Muscle layer of colon (tissue), 2 donors: Measurements from ENCODE around the gene CELA2A.

ENCODE experiments used
- H3K27ac ChIP-seq: one replicate; pipeline ENCODE4 v1.7.0; 2013; ENCODE audit warnings: low read depth, mild to moderate bottlenecking, low read length, moderate library complexity
- H3K27me3 ChIP-seq, 2 donors: one replicate each; pipeline ENCODE4 v1.7.0; 2013; ENCODE audit warnings: low read length in 2 of 2, mild to moderate bottlenecking in 2 of 2; ENCODE audit not compliant: insufficient read depth in 2 of 2, control insufficient read depth in 1 of 2
- H3K36me3 ChIP-seq: one replicate; pipeline ENCODE4 v1.7.0; 2013; ENCODE audit warnings: mild to moderate bottlenecking, low read length; ENCODE audit not compliant: insufficient read depth
- H3K4me1 ChIP-seq: one replicate; pipeline ENCODE4 v1.7.0; 2013; ENCODE audit warnings: mild to moderate bottlenecking, low read length; ENCODE audit not compliant: insufficient read depth
- H3K4me3 ChIP-seq, 2 donors: one replicate each; pipeline ENCODE4 v1.7.0; 2013; ENCODE audit warnings: low read length in 2 of 2, low read depth in 1 of 2, mild to moderate bottlenecking in 1 of 2, moderate library complexity in 1 of 2
- H3K9ac ChIP-seq: one replicate; pipeline ENCODE4 v1.7.0; 2013; ENCODE audit warnings: low read length
- H3K9me3 ChIP-seq: one replicate; pipeline ENCODE4 v1.7.0; 2013; ENCODE audit warnings: mild to moderate bottlenecking, low read length
- donor health status: abdominal sarcoma.
- donor health status: Adenocarcinoma of cecum.

Gene CELA2A

DNA sequence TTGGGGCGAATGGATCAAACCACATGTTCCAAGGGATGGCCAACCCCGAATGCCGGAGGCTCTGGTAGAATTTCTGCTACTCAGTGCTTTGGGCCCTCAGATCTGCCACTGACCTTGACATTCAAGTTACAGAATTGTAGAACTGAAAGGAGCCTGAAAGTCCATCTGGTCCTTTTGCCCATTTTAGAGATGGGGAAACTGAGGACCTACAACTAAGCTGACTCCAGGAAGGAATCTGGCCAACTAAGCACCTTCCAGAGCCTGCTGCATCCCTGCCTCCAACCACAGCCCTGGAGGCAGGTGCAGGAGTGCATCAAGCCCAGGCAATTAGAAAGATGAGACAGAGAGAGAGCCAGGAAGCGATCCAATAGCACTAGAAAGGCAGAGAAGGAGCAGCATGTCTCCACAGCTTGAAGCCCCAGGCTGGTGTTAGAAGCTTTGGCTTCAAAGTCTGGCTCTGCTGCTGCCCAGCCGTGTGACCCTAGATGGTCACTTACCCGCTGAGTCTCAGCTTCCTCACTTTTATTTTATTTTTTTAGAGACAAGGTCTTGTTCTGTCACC is 19.6 kb upstream of the CELA2A start:
- Histone ChIP-seq H3K4me1 (no peaks in the 10 kb centered on the region), H3K4me3 (no peak overlapping the region), H3K27ac (no peak overlapping the region), H3K36me3 (no peaks in the 10 kb centered on the region), H3K27me3 (no peaks in the 10 kb centered on the region), H3K9me3 (no peaks in the 10 kb centered on the region), H3K9ac (no peak overlapping the region)

GRCh38 chr1:15439325-15439724 is 17.2 kb upstream of the CELA2A start:
- Histone ChIP-seq H3K36me3 (no peaks in the 10 kb centered on the region), H3K4me1 (no peaks in the 10 kb centered on the region), H3K9me3 (no peaks in the 10 kb centered on the region), H3K27me3 (no peaks in the 10 kb centered on the region), H3K27ac (no peak overlapping the region), H3K4me3 (no peak overlapping the region), H3K9ac (no peak overlapping the region)

GRCh38 chr1:15440357-15440756 is 16.2 kb upstream of the CELA2A start:
- no peak overlapping the region for H3K27ac ChIP-seq
- no peak overlapping the region for H3K4me3 ChIP-seq
- H3K27me3 ChIP-seq: no peaks in the 10 kb centered on the region
- no peaks in the 10 kb centered on the region for H3K4me1 ChIP-seq
- H3K9ac ChIP-seq: no peak overlapping the region
- H3K9me3 ChIP-seq: no peaks in the 10 kb centered on the region
- no peaks in the 10 kb centered on the region for H3K36me3 ChIP-seq

DNA sequence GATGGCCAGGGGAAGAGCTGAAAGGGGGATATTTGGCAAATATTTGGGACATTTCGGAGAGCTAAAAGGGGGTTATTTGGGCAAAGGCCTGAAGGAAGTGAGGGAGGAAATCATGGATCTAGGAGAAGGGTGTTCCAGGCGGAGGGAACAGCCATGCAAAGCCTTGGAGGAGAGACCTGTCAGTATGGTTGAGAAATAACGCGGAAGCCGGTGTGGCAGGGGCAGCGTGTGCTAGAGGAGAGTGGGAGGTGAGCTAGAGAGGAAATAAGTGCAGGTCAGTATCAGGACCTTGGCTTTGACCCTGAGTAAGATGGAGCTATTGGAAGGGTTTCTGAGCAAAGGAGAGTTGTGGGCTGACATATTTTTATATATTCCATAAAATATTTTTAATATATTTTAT is 15.3 kb upstream of the CELA2A start:
- no peaks in the 10 kb centered on the region for H3K9me3 ChIP-seq
- no peaks in the 10 kb centered on the region for H3K36me3 ChIP-seq
- H3K27ac ChIP-seq: no peak overlapping the region
- H3K9ac ChIP-seq: no peak overlapping the region
- H3K4me3 ChIP-seq: no peak overlapping the region
- H3K4me1 ChIP-seq: no peaks in the 10 kb centered on the region
- no peaks in the 10 kb centered on the region for H3K27me3 ChIP-seq

GRCh38 chr1:15442119-15442518 is 14.4 kb upstream of the CELA2A start:
- H3K27me3 ChIP-seq: no peaks in the 10 kb centered on the region
- no peak overlapping the region for H3K27ac ChIP-seq
- no peaks in the 10 kb centered on the region for H3K36me3 ChIP-seq
- no peaks in the 10 kb centered on the region for H3K9me3 ChIP-seq
- H3K9ac ChIP-seq: no peak overlapping the region
- no peaks in the 10 kb centered on the region for H3K4me1 ChIP-seq
- no peak overlapping the region for H3K4me3 ChIP-seq

DNA sequence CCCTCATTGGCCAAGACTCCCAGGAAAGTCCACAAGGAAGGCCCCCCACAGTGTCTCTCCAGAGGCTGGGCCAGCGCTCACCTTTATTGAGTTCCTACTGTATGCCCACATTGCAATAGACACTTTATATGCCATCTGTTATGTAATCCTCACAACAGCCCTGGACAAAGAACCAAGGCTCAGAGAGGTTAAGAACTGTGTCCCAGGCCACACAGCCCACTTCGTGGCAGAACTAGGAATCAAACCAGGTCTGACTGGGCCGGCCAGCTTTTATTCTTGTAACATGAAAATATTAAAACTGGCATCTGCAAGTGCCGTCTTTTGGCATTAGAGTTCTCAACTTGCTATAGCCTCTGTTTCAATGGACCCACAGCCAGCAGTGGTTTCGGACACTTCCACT is 13.8 kb upstream of the CELA2A start:
- H3K9ac ChIP-seq: no peak overlapping the region
- no peaks in the 10 kb centered on the region for H3K9me3 ChIP-seq
- no peak overlapping the region for H3K4me3 ChIP-seq
- no peaks in the 10 kb centered on the region for H3K36me3 ChIP-seq
- no peaks in the 10 kb centered on the region for H3K27me3 ChIP-seq
- no peaks in the 10 kb centered on the region for H3K4me1 ChIP-seq
- no peak overlapping the region for H3K27ac ChIP-seq

- H3K4me3 ChIP-seq: no peak overlapping the region
Observed at GRCh38 chr1:15443281-15443680, 13.3 kb upstream of the CELA2A start.

DNA sequence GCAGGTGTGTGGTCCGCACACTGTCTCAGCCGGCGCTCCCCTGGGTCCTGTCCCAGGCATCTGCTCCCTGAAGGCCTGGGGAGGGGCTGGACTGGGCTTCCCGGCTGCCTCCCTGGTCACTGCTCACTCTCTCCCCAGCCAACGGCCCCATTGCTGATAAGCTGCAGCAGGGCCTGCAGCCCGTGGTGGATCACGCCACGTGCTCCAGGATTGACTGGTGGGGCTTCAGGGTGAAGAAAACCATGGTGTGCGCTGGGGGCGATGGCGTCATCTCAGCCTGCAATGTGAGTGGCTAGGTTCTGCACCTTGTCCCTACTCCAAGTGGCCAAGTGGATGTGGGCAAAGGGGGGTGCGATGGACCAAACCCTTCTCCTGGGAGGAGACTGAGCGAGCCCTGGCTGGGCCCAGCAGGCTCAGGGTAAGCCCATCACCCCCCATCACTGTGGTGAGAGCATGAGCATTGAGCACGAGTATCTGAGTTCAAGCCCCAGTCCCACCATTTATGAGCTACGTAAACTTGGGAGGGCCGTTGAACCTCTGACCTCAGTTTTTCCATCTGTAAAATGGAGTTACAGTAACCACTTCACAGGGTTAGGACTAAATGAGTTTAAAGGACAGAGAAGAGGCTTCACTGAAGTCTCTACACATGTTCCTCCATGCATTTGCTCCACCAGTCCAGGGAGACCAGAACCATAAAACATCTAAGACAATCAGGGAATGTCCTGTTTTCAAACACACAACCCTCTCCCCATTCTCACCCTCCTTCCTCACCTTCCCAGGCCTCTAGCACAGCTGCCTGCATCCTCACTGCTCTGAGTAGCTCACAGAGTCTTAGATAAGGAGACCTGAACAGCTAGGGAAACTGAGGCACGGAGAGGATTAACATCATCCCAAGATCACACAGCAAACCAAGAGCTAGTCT is 11.8 kb upstream of the CELA2A start:
- Histone ChIP-seq H3K4me3 (no peak overlapping the region), H3K27ac (no peak overlapping the region), H3K9ac (no peak overlapping the region), H3K27me3 (no peaks in the 10 kb centered on the region), H3K9me3 (no peaks in the 10 kb centered on the region), H3K36me3 (no peaks in the 10 kb centered on the region), H3K4me1 (no peaks in the 10 kb centered on the region)

More at GRCh38 chr1:15443281-15443680, 13.3 kb upstream of the CELA2A start:
- Histone ChIP-seq H3K27me3 (no peaks in the 10 kb centered on the region), H3K4me1 (no peaks in the 10 kb centered on the region), H3K36me3 (no peaks in the 10 kb centered on the region), H3K9ac (no peak overlapping the region), H3K9me3 (no peaks in the 10 kb centered on the region), H3K27ac (no peak overlapping the region)

DNA sequence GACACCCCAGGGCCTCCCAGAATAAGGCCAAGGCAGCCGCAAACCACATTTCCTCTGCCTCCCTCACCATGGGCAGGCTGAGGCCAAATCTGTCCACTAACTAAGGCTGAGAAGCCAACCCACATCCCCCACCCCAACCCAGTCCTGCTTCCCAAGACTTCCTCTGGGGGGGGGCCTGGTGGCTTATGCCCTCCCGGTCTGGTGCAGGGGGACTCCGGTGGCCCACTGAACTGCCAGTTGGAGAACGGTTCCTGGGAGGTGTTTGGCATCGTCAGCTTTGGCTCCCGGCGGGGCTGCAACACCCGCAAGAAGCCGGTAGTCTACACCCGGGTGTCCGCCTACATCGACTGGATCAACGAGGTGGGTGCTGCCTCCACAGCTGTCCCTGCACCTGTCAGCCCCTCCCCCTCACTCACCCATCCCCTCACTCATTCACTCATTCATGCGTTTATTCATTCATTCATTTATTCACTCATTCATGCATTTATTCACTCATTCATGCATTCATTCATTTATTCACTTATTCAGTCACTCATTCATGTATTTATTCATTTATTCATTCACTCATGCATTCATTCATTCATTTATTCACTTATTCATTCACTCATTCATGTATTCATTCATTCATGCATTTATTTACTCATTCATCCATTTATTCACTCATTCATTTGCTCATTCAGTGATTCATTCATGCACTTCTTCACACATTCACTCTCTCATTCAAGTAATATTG is 11.0 kb upstream of the CELA2A start:
- no peaks in the 10 kb centered on the region for H3K27me3 ChIP-seq
- H3K27ac ChIP-seq: no peak overlapping the region
- H3K36me3 ChIP-seq: no peaks in the 10 kb centered on the region
- no peaks in the 10 kb centered on the region for H3K4me1 ChIP-seq
- H3K9me3 ChIP-seq: no peaks in the 10 kb centered on the region
- no peak overlapping the region for H3K9ac ChIP-seq
- no peak overlapping the region for H3K4me3 ChIP-seq

GRCh38 chr1:15446212-15446611 is 10.3 kb upstream of the CELA2A start:
- no peak overlapping the region for H3K27ac ChIP-seq
- no peak overlapping the region for H3K9ac ChIP-seq
- no peaks in the 10 kb centered on the region for H3K9me3 ChIP-seq
- H3K4me3 ChIP-seq: no peak overlapping the region
- no peaks in the 10 kb centered on the region for H3K27me3 ChIP-seq
- H3K4me1 ChIP-seq: no peaks in the 10 kb centered on the region
- H3K36me3 ChIP-seq: no peaks in the 10 kb centered on the region

- no peaks in the 10 kb centered on the region for H3K36me3 ChIP-seq
- no peak overlapping the region for H3K4me3 ChIP-seq
- H3K9ac ChIP-seq: no peak overlapping the region
- peaks cover 3% of the 10 kb centered on the region for H3K4me1 ChIP-seq
- no peaks in the 10 kb centered on the region for H3K9me3 ChIP-seq
- no peaks in the 10 kb centered on the region for H3K27me3 ChIP-seq
- H3K27ac ChIP-seq: no peak overlapping the region
Observed at GRCh38 chr1:15448877-15449462, 7.6 kb upstream of the CELA2A start.
